Astrocyte of the spinal cord (primary cell): ENCODE data around the gene ADGRV1.
"Not testable (repeated sequence)": the region's sequence is repeated elsewhere in the genome, so short reads cannot be mapped to it uniquely, and the experiment has no call there.

Source experiments
- DNase-seq: peaks from one replicate; pipeline ENCODE4 v3.0.0; 2011; ENCODE audit warnings: low read depth, low spot score
- H3K4me3 ChIP-seq: 2 replicates; pipeline ENCODE4 v1.5.1; 2011; ENCODE audit warnings: low read depth, mild to moderate bottlenecking, low read length, moderate library complexity
- in situ Hi-C: cut with HindIII; loops from 2 replicates; pipeline ENCODE4 v1.10.0; 2017; ENCODE audit warnings: low sequenced_read_pairs
- TF ChIP-seq, protein P1 (sequence below): IDR thresholded peaks from 2 replicates; pipeline ENCODE4 v1.5.1; 2012; ENCODE audit warnings: low read depth, mild to moderate bottlenecking, low read length, inconsistent platforms

Gene ADGRV1

DNA sequence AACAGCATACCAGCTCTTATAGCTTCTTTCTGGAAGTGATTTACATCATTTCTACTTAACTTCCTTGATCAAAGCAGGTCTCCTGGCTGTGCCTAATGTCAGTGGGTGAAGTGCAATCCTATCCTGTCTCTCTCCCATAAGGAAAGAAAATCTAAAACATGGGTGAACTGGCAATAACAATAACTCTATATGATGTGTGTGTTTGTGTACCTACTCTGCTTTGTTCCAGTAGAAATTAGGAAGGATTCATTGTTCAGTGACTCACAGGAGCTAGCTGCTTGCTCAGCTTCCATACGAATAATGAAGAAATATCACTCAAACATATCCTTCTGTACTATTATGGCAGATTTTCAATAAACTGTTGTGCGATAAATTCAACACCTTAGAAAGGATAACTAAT, 123.7 kb downstream of the ADGRV1 start:
- TF ChIP-seq, protein P1, sequence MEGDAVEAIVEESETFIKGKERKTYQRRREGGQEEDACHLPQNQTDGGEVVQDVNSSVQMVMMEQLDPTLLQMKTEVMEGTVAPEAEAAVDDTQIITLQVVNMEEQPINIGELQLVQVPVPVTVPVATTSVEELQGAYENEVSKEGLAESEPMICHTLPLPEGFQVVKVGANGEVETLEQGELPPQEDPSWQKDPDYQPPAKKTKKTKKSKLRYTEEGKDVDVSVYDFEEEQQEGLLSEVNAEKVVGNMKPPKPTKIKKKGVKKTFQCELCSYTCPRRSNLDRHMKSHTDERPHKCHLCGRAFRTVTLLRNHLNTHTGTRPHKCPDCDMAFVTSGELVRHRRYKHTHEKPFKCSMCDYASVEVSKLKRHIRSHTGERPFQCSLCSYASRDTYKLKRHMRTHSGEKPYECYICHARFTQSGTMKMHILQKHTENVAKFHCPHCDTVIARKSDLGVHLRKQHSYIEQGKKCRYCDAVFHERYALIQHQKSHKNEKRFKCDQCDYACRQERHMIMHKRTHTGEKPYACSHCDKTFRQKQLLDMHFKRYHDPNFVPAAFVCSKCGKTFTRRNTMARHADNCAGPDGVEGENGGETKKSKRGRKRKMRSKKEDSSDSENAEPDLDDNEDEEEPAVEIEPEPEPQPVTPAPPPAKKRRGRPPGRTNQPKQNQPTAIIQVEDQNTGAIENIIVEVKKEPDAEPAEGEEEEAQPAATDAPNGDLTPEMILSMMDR, result no peak
- in situ Hi-C loops, result no loop called here
- no peak for DNase-seq
- no peak overlapping the region for H3K4me3 ChIP-seq

DNA sequence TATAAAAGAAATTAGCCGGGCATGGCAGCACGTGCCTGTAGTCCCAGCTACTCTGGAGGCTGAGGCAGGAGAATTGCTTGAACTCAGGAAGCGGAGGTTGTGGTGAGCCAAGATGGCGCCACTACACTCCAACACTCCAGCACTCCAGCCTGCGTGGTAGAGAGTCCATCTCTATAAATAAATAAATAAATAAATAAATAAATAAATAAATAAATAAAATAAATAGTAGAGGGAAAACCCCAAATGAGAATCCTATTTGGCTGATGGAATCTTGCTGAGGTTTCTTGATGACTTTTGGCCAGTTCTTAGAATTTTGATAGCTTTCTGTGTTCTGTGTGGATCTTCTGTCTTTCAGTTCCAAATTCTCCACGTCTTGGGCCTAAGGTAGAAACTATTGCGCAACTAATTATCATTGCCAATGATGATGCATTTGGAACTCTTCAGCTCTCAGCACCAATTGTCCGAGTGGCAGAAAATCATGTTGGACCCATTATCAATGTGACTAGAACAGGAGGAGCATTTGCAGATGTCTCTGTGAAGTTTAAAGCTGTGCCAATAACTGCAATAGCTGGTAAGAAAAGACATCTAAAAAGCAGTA, 126.9 kb downstream of the ADGRV1 start:
- TF ChIP-seq, protein P1, result no peak
- no peak overlapping the region for H3K4me3 ChIP-seq
- no peak for DNase-seq
- in situ Hi-C loops, result no loop called here

DNA sequence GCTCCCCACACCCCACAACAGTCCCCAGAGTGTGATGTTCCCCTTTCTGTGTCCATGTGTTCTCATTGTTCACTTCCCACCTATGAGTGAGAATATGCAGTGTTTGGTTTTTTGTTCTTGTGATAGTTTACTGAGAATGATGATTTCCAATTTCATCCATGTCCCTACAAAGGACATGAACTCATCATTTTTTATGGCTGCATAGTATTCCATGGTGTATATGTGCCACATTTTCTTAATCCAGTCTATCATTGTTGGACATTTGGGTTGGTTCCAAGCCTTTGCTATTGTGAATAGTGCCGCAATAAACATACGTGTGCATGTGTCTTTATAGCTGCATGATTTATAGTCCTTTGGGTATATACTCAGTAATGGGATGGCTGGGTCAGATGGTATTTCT, 127.8 kb downstream of the ADGRV1 start:
- H3K4me3 ChIP-seq, DNase-seq, in situ Hi-C loops: not testable (repeated sequence)

DNA sequence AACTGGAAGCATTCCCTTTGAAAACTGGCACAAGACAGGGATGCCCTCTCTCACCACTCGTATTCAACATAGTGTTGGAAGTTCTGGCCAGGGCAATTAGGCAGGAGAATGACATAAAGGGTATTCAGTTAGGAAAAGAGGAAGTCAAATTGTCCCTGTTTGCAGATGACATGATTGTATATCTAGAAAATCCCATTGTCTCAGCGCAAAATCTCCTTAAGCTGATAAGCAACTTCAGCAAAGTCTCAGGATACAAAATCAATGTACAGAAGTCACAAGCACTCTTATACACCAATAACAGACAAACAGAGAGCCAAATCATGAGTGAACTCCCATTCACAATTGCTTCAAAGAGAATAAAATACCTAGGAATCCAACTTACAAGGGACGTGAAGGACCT, 128.9 kb downstream of the ADGRV1 start:
- DNase-seq, H3K4me3 ChIP-seq, in situ Hi-C loops: not testable (repeated sequence)

DNA sequence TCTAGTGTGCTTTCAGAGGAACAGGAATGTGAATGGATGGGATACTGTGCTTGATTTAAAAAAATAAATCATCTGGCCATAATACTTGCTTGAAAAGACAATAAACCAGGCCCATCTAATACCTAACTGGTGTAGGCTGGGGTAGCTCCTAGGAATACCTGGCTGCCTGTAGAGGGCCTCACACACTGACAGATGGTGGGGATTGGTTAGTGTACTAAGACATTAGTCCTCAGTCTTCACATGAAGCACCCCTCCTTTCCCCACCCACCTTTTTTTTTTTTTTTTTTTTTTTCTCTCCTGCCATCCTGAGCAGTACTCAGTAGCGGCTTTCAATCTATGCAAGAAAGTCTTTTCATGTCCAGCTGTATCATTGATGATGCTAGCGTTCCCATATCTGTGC, 130.5 kb downstream of the ADGRV1 start:
- no peak overlapping the region for H3K4me3 ChIP-seq
- TF ChIP-seq, protein P1, result no peak
- in situ Hi-C loops, result no loop called here
- no peak for DNase-seq

DNA sequence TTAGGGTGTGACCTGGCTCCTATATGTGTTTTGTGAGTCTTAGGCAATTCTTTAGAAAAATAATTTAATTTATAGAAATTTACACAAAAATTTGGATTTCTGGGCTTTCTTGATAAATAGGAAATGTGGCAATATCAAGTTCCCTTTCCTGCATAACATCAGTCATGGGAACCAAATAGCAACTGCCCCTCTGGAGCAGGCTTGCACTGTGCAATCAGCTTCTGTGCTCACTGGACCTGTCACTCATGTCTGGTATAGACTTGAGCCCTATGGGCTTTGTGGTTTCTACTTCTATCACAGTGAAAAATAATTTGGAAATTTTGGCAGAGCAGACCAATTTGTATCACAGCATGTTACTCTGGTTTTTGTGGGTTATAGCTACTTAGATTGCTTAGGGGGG, 131.7 kb downstream of the ADGRV1 start:
- in situ Hi-C loops, result no loop called here
- no peak overlapping the region for H3K4me3 ChIP-seq
- TF ChIP-seq, protein P1, result no peak
- DNase-seq, result no peak

DNA sequence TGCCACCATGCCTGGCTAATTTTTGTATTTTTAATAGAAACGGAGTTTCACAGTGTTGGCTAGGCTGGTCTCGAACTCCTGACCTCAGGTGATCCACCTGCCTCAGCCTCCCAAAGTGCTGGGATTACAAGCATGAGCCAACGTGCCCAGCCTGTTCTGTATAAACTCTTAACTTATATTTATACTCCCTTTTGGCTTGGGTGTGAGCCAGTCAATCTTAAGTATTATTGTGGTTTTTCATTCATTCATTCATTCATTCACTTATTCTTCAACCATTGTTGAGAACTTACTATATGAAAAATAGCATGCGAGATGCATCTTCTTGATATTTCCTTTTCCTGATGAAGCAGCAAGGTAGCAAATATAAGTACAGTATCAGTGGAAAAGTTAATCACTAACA, 132.9 kb downstream of the ADGRV1 start:
- in situ Hi-C loops, result no loop called here
- DNase-seq, result no peak
- TF ChIP-seq, protein P1, result no peak
- no peak overlapping the region for H3K4me3 ChIP-seq

DNA sequence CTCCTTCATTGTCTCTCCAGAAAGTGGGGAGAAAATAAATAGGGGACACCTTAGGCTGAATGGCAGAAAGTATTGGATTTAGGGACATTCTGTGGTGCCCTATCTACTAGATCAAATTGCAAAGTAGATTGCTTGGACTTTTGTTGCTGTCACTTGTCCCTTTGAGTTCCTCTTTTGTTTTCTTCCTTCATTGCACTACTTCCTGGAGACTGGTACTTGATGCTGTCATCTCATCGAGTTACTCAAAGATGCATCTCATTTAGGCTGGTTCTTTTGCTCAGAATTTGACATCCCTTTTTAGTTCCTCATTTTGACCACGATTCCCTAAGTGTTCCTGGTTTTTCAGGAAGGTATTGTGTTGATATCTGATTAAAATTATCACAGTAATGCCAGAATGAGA, 137.6 kb downstream of the ADGRV1 start:
- DNase-seq, result no peak
- no peak overlapping the region for H3K4me3 ChIP-seq
- TF ChIP-seq, protein P1, result no peak
- in situ Hi-C loops, result no loop called here
